ENCODE results near the gene PLPP3.

- TF ChIP-seq EP300 (IDR thresholded peaks at IDR 0.05; ENCODE audit: borderline replicate concordance in 1 of 2, low read depth in 1 of 2, low read length in 1 of 2) (no peak), YY1 (IDR thresholded peaks at IDR 0.05; ENCODE audit: low read depth) (no peak), POLR2AphosphoS5 (IDR thresholded peaks at IDR 0.05; ENCODE audit: low read depth, low read length) (no peak), EZH2phosphoT487 (IDR thresholded peaks at IDR 0.05; ENCODE audit: borderline replicate concordance, low read depth) (no peak), SMC3 (IDR thresholded peaks at IDR 0.05; ENCODE audit: low read depth, low read length) (no peak)
- TF ChIP-seq, protein P1, sequence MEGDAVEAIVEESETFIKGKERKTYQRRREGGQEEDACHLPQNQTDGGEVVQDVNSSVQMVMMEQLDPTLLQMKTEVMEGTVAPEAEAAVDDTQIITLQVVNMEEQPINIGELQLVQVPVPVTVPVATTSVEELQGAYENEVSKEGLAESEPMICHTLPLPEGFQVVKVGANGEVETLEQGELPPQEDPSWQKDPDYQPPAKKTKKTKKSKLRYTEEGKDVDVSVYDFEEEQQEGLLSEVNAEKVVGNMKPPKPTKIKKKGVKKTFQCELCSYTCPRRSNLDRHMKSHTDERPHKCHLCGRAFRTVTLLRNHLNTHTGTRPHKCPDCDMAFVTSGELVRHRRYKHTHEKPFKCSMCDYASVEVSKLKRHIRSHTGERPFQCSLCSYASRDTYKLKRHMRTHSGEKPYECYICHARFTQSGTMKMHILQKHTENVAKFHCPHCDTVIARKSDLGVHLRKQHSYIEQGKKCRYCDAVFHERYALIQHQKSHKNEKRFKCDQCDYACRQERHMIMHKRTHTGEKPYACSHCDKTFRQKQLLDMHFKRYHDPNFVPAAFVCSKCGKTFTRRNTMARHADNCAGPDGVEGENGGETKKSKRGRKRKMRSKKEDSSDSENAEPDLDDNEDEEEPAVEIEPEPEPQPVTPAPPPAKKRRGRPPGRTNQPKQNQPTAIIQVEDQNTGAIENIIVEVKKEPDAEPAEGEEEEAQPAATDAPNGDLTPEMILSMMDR (IDR thresholded peaks at IDR 0.05), result no peak
- TF ChIP-seq, protein P2, sequence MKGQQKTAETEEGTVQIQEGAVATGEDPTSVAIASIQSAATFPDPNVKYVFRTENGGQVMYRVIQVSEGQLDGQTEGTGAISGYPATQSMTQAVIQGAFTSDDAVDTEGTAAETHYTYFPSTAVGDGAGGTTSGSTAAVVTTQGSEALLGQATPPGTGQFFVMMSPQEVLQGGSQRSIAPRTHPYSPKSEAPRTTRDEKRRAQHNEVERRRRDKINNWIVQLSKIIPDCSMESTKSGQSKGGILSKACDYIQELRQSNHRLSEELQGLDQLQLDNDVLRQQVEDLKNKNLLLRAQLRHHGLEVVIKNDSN (IDR thresholded peaks at IDR 0.05; ENCODE audit: borderline replicate concordance, low read depth), result no peak
Observed at GRCh38 chr1:56563568-56563967, 15.8 kb downstream of the PLPP3 start.

Measured in SK-N-SH (cell line).